Uterus (tissue), 2 donors: ENCODE data around the gene DTHD1.

Experiments
- CTCF ChIP-seq, 4 experiments: fragments of 200-600 bp in 2 of 4; fragments of 450-650 bp in 2 of 4; sonication (generic) in 2 of 4; IDR thresholded peaks; one replicate each; pipeline ENCODE4 v1.5.1; 2016 to 2019; ENCODE audit warnings: antibody characterized with exemption in 4 of 4, mild to moderate bottlenecking in 2 of 4, moderate library complexity in 1 of 4
- POLR2A ChIP-seq, 2 donors: fragments of 450-650 bp; IDR thresholded peaks; one replicate each; pipeline ENCODE4 v1.6.1; 2016; ENCODE audit warnings: antibody characterized with exemption in 2 of 2, mild to moderate bottlenecking in 1 of 2, moderate library complexity in 1 of 2

GRCh38 chr4:36236159-36236558 lies 45.3 kb upstream of the DTHD1 start:
- TF ChIP-seq CTCF (IDR thresholded peaks at IDR 0.05) = no peak
- no peak for TF ChIP-seq POLR2A (IDR thresholded peaks at IDR 0.05)
